GM10266 (cell line): ENCODE results near the gene TMED4.
"Not testable (repeated sequence)": the region's sequence is repeated elsewhere in the genome, so short reads cannot be mapped to it uniquely, and the experiment has no call there.

Experiments
- DNase-seq: peaks from one replicate; pipeline ENCODE4 v3.0.0; 2012; ENCODE audit errors: extremely low spot score
- TF ChIP-seq, protein P1 (sequence below): IDR thresholded peaks from 2 replicates; pipeline ENCODE4 v1.5.1; 2012; ENCODE audit warnings: mild to moderate bottlenecking, low read depth; ENCODE audit not compliant: control insufficient read depth, insufficient read depth; ENCODE audit errors: missing control alignments

Gene TMED4

DNA sequence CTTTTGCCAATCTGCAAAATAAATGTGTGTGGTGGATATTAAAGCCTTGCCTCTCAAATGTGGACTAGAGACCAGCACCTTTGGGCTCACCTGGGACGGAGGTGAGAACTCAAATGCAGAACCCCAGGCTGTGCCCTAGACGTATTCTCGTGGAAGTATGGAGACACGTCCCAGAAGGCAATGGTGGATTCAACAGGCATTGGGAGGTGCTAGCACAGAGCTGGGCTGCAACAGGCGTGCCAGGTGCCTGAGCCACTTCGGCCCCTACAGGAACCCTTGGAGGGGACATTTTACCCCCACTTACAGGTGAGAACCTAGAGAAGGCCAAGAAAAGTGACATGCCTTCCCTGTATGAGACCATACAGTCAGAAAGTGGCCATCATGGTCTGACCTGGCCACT is 20.6 kb downstream of the TMED4 start:
- DNase-seq: no peak
- TF ChIP-seq, protein P1, sequence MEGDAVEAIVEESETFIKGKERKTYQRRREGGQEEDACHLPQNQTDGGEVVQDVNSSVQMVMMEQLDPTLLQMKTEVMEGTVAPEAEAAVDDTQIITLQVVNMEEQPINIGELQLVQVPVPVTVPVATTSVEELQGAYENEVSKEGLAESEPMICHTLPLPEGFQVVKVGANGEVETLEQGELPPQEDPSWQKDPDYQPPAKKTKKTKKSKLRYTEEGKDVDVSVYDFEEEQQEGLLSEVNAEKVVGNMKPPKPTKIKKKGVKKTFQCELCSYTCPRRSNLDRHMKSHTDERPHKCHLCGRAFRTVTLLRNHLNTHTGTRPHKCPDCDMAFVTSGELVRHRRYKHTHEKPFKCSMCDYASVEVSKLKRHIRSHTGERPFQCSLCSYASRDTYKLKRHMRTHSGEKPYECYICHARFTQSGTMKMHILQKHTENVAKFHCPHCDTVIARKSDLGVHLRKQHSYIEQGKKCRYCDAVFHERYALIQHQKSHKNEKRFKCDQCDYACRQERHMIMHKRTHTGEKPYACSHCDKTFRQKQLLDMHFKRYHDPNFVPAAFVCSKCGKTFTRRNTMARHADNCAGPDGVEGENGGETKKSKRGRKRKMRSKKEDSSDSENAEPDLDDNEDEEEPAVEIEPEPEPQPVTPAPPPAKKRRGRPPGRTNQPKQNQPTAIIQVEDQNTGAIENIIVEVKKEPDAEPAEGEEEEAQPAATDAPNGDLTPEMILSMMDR: no peak

DNA sequence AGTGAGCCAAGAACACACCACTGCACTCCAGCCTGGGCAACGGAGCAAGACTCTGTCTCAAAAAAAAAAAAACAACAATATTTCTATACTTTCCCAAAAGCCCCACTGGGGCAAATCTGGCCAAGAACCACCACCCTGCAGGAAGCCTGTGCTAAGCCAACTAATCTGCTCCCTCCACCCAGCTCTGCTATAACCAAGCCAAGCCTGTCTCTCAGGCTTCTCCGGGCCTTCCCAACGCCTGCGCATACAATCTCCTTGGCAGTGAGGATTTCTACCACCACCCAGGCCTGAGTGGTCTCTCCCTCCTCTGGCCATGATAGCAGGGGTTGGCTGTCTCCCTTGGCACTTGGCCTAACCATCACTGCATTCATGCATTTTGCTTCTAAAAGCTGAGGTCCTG is 22.5 kb downstream of the TMED4 start:
- DNase-seq: no peak
- TF ChIP-seq, protein P1: no peak

DNA sequence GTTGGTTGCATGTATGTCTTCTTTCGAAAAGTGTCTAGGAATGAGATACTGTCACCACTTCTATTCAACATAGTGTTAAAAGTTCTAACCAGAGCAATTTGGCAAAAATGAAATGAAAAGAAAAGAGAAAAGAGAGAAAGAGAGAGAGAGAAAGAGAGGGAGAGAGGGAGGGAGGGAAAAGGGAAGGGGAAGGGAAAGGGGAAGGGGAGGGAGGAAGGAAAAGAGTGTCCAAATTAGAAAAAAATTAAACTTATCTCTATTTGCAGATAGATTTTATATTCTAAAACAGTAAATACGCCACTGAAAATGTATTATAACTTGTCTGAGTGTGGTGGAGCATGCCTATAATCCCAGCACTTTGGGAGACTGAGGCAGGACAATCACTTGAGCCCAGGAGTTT is 24.5 kb downstream of the TMED4 start:
- no peak for DNase-seq
- TF ChIP-seq, protein P1: no peak

DNA sequence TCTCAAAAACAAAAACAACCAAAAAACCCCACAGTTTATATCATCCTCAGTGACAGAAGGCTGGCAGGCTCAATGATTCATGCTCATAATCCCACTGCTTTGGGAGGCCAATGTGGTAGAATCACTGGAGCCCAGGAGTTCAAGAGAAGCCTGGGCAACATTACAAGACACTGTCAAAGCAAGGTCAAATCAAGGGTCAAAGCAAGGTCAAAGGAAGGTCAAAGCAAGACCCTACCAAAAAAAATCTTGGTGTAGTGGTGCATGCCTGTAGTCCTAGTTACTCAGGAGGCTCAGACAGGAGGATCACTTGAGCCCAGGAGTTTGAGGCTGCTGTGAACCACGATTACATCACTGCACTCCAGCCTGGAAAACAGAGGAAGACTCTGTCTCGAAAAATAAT is 26.7 kb downstream of the TMED4 start:
- DNase-seq: no peak
- TF ChIP-seq, protein P1: no peak

DNA sequence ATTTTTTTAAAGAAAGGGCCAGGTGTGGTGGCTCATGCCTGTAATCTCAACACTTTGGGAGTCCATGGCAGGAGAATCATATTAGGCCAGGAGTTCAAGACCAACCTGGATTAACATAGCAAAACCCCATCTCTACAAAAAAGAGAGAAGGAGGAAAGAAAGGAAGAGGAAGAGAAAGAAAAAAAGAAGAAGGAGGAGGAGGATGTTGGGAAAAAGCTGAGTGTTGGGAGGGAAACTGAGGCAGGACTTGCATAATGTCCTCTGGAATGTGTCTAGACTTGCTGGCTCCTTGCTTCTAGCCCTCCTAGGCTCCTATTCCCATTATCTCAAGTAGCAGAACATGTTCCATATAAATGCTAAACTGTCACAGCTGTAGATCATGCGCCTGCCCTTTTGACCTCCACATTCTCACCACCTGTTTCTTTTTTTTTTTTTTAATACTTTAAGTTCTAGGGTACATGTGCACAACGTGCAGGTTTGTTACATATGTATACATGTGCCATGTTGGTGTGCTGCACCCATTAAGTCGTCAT is 29.5 kb downstream of the TMED4 start:
- DNase-seq: not testable (repeated sequence)

DNA sequence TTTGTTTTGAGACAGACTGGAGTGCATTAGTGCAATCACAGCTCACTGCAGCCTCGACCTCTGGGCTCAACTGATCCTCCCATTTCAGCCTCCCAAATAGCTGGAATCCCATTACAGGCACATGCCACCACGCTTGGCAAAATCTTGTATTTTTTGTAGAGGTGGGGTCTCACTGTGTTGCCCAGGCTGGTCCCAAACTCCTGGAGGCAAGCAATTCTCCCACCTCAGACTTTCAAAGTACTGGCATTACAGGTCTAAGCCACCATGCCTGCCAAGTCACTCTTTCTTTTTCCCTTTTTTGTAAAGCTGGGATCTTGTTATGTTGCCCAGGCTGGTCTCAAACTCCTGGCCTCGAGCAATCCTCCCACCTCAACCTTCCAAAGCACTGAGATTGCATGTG is 32.6 kb downstream of the TMED4 start:
- DNase-seq: no peak
- TF ChIP-seq, protein P1: no peak

DNA sequence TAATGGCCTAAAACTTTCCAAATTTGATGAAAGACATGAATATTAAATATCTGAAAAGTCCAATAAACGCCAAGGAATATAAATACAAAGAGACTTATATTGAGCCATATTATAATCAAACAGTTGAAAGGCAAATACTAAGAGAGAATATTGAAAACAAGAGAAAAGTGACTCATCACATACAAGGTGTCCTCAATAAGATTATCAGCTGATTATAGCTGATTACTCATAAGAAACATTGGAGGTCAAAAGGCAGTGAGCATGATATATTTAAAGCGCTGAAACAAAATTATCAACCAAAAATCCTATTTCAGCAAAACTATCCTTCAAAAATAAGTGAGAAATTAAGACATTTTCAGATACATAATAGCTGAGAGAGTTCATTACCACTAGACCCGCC is 33.1 kb downstream of the TMED4 start:
- TF ChIP-seq, protein P1: no peak
- DNase-seq: no peak
